H1 (cell line): ENCODE results near the gene ADAMTS13. TPM values are rescaled to one million over a fixed set of nuclear protein-coding genes. Genes with fewer than 3 reads are reported as not detected.
A peak's percentile ranks its signal among the peaks of the same experiment; 100 is the strongest.

Source experiments
- CTCF ChIA-PET: fragments of 300-600 bp; sonication (Branson Sonifier 250); formaldehyde crosslinking; loops from one replicate; lab custom pipeline; 2021; ENCODE audit not compliant: partially characterized antibody; lab: Charles Lee
- POLR2A ChIA-PET: fragments of 300-600 bp; sonication (Branson Sonifier 250); formaldehyde crosslinking; loops from one replicate; lab custom pipeline; 2021; ENCODE audit warnings: inconsistent platforms; ENCODE audit not compliant: partially characterized antibody; lab: Charles Lee
- DNase-seq, 2 experiments: peaks; one replicate each; pipeline versions ENCODE4 v3.0.0 to v3.0.0-alpha.2; 2010 to 2022; ENCODE audit warnings: low spot score in 2 of 2, low read depth in 1 of 2, mixed read lengths in 1 of 2
- FAIRE-seq: peaks from 2 replicates; lab custom pipeline; 2011; peaks lifted over from hg19 to GRCh38; lab: Jason Lieb, UNC
- H2AFZ ChIP-seq: 2 replicates; pipeline ENCODE4 v1.8.1; 2012; ENCODE audit warnings: low read length, inconsistent platforms
- H2AK5ac ChIP-seq: 2 replicates; pipeline ENCODE4 v1.6.1; 2013; ENCODE audit warnings: low read depth, low read length
- H2BK120ac ChIP-seq: replicated peaks from 2 replicates; pipeline ENCODE3; 2013; ENCODE audit warnings: low read depth, low read length, inconsistent platforms
- H2BK12ac ChIP-seq: 2 replicates; pipeline ENCODE4 v1.6.1; 2013; ENCODE audit warnings: low read depth, low read length
- H2BK15ac ChIP-seq: 2 replicates; pipeline ENCODE4 v1.6.1; 2013; ENCODE audit warnings: low read length
- H2BK20ac ChIP-seq: 2 replicates; pipeline ENCODE4 v1.6.1; 2013; ENCODE audit warnings: low read length
- H2BK5ac ChIP-seq: 2 replicates; pipeline ENCODE4 v1.6.1; 2013; ENCODE audit warnings: low read depth, low read length
- H3K14ac ChIP-seq: 2 replicates; pipeline ENCODE4 v1.6.1; 2013; ENCODE audit warnings: inconsistent platforms; ENCODE audit not compliant: insufficient read length
- H3K18ac ChIP-seq: 2 replicates; pipeline ENCODE4 v1.6.1; 2013; ENCODE audit warnings: low read length; ENCODE audit errors: extremely low read depth
- H3K23ac ChIP-seq: 2 replicates; pipeline ENCODE4 v1.6.1; 2013; ENCODE audit warnings: inconsistent platforms; ENCODE audit not compliant: insufficient read length
- H3K23me2 ChIP-seq: 2 replicates; pipeline ENCODE4 v1.6.1; 2013; ENCODE audit warnings: low read depth, low read length
- H3K27ac ChIP-seq: 2 replicates; pipeline ENCODE4 v1.6.1; 2011; ENCODE audit warnings: low read depth, low read length, inconsistent platforms
- H3K27me3 ChIP-seq, 4 experiments: replicated peaks in 1 of 4; 1 replicate in 1 of 4; 2 replicates in 3 of 4; pipeline versions ENCODE4 v1.6.1 to v1.8.1; 2011 to 2013; ENCODE audit warnings: low read length in 3 of 4, mild to moderate bottlenecking in 3 of 4, inconsistent platforms in 2 of 4, mixed read lengths in 2 of 4, moderate library complexity in 1 of 4; ENCODE audit not compliant: control insufficient read depth in 3 of 4, insufficient read depth in 3 of 4; ENCODE audit errors: extremely low read depth in 1 of 4
- H3K36me3 ChIP-seq, 4 experiments: 2 replicates each; pipeline versions ENCODE4 v1.6.1 to v1.8.1; 2011 to 2013; ENCODE audit warnings: mild to moderate bottlenecking in 4 of 4, low read length in 3 of 4, moderate library complexity in 2 of 4, control low read depth in 1 of 4, inconsistent platforms in 1 of 4; ENCODE audit not compliant: insufficient read depth in 4 of 4, control insufficient read depth in 2 of 4
- H3K4ac ChIP-seq: replicated peaks from 2 replicates; pipeline ENCODE3; 2013; ENCODE audit warnings: low read length, low read depth, mixed read lengths, inconsistent platforms; ENCODE audit not compliant: insufficient read length
- H3K4me1 ChIP-seq, 4 experiments: replicated peaks in 1 of 4; 1 replicate in 1 of 4; 2 replicates in 3 of 4; pipeline versions ENCODE4 v1.6.1 to v1.8.1; 2011 to 2013; ENCODE audit warnings: low read length in 3 of 4, inconsistent platforms in 2 of 4, mixed read lengths in 1 of 4; ENCODE audit not compliant: insufficient read depth in 4 of 4, control insufficient read depth in 3 of 4
- H3K4me2 ChIP-seq, 2 experiments: 2 replicates each; pipeline versions ENCODE4 v1.6.1 to v1.8.1; 2011 to 2013; ENCODE audit warnings: low read depth in 2 of 2, low read length in 2 of 2, control low read depth in 1 of 2, inconsistent platforms in 1 of 2, mild to moderate bottlenecking in 1 of 2; ENCODE audit not compliant: insufficient read depth in 1 of 2
- H3K4me3 ChIP-seq, 4 experiments: fragments of 200-600, 300-600 bp in 1 of 4; sonication (generic), shearing (Covaris generic), sonication (Bioruptor Twin) in 1 of 4; 2 replicates each; pipeline versions ENCODE4 v1.5.1 to v1.8.1; 2011 to 2016; ENCODE audit warnings: low read length in 4 of 4, low read depth in 3 of 4, control low read depth in 2 of 4, inconsistent platforms in 2 of 4, mild to moderate bottlenecking in 2 of 4, mixed read lengths in 1 of 4, moderate library complexity in 1 of 4; ENCODE audit not compliant: insufficient read depth in 2 of 4; ENCODE audit errors: extremely low read depth in 1 of 4
- H3K56ac ChIP-seq: replicated peaks from 2 replicates; pipeline ENCODE3; 2013; ENCODE audit warnings: low read depth, mild to moderate bottlenecking, mixed read lengths, low read length, inconsistent platforms; ENCODE audit not compliant: insufficient read length
- H3K79me1 ChIP-seq: 2 replicates; pipeline ENCODE4 v1.6.1; 2013; ENCODE audit warnings: low read depth, low read length, control low read depth
- H3K79me2 ChIP-seq, 2 experiments: 2 replicates each; pipeline versions ENCODE4 v1.6.1 to v1.8.1; 2012 to 2013; ENCODE audit warnings: low read length in 2 of 2, mild to moderate bottlenecking in 2 of 2, inconsistent platforms in 1 of 2; ENCODE audit not compliant: insufficient read depth in 2 of 2, control insufficient read depth in 1 of 2
- H3K9ac ChIP-seq, 4 experiments: replicated peaks in 1 of 4; 1 replicate in 1 of 4; 2 replicates in 3 of 4; pipeline versions ENCODE4 v1.6.1 to v1.8.1; 2011 to 2013; ENCODE audit warnings: low read depth in 3 of 4, low read length in 3 of 4, control low read depth in 2 of 4, mild to moderate bottlenecking in 2 of 4, moderate library complexity in 2 of 4, inconsistent platforms in 1 of 4; ENCODE audit errors: extremely low read depth in 1 of 4
- H3K9me3 ChIP-seq, 2 experiments: 2 replicates each; pipeline versions ENCODE4 v1.6.1 to v1.8.1; 2012 to 2013; ENCODE audit warnings: mild to moderate bottlenecking in 2 of 2, moderate library complexity in 2 of 2, control low read depth in 1 of 2, inconsistent platforms in 1 of 2, low read depth in 1 of 2, low read length in 1 of 2, mixed read lengths in 1 of 2; ENCODE audit not compliant: insufficient read depth in 2 of 2
- H4K20me1 ChIP-seq, 2 experiments: replicated peaks in 1 of 2; 2 replicates each; pipeline versions ENCODE3 to v1.8.1; 2011 to 2013; ENCODE audit warnings: inconsistent platforms in 2 of 2, low read length in 2 of 2, mild to moderate bottlenecking in 1 of 2; ENCODE audit not compliant: insufficient read depth in 2 of 2, control insufficient read depth in 1 of 2
- H4K5ac ChIP-seq: 2 replicates; pipeline ENCODE4 v1.6.1; 2013; ENCODE audit warnings: low read length, low read depth, mixed read lengths, inconsistent platforms; ENCODE audit not compliant: insufficient read length
- H4K8ac ChIP-seq: 2 replicates; pipeline ENCODE4 v1.8.0; 2013; ENCODE audit warnings: mild to moderate bottlenecking, moderate library complexity, low read length, inconsistent platforms; ENCODE audit not compliant: insufficient read depth; ENCODE audit errors: extremely low read depth
- H4K91ac ChIP-seq: replicated peaks from 2 replicates; pipeline ENCODE3; 2013; ENCODE audit warnings: low read length, mixed read lengths, inconsistent platforms; ENCODE audit not compliant: insufficient read length
- ASH2L ChIP-seq: fragments of 200-600, 300-600 bp; sonication (generic); IDR thresholded peaks from one replicate; pipeline ENCODE4 v1.7.1; 2017; ENCODE audit warnings: low read length
- CTCF ChIP-seq, 3 experiments: IDR thresholded peaks; 1 replicate in 2 of 3; 2 replicates in 1 of 3; pipeline versions ENCODE4 v1.5.1 to v1.6.1; 2011; ENCODE audit warnings: low read length in 3 of 3, mild to moderate bottlenecking in 3 of 3, inconsistent platforms in 2 of 3, low read depth in 1 of 3, moderate library complexity in 1 of 3; ENCODE audit not compliant: insufficient read depth in 1 of 3; ENCODE audit errors: control extremely low read depth in 1 of 3
- KDM5A ChIP-seq: fragments of 200-600 bp; IDR thresholded peaks from 2 replicates; pipeline ENCODE4 v1.7.1; 2012; ENCODE audit warnings: mild to moderate bottlenecking, low read length, inconsistent platforms, mixed read lengths
- NRF1 ChIP-seq: IDR thresholded peaks from 2 replicates; pipeline ENCODE4 v1.6.1; 2011; ENCODE audit warnings: mild to moderate bottlenecking, low read depth, low read length, improper control_type of control experiment
- POLR2AphosphoS5 ChIP-seq: IDR thresholded peaks from 2 replicates; pipeline ENCODE4 v1.6.1; 2011; ENCODE audit warnings: low read depth, low read length
- SP4 ChIP-seq: IDR thresholded peaks from 2 replicates; pipeline ENCODE4 v1.6.1; 2012; ENCODE audit warnings: low read length, inconsistent platforms
- TBP ChIP-seq: IDR thresholded peaks from 2 replicates; pipeline ENCODE4 v1.6.1; 2011; ENCODE audit warnings: low read depth, low read length, improper control_type of control experiment
- WGBS, 2 experiments: shearing (Covaris generic) in 1 of 2; methylation state at CpG; one replicate each; pipeline versions ENCODE4 v1.1.6 to v1.1.7; 2013 to 2015; ENCODE audit warnings: low lambda C conversion rate in 2 of 2, mixed read lengths in 2 of 2, inconsistent platforms in 1 of 2, low coverage in 1 of 2, missing lambda C conversion rate in 1 of 2; ENCODE audit not compliant: insufficient replicate concordance in 2 of 2, insufficient coverage in 1 of 2, insufficient read length in 1 of 2; ENCODE audit errors: extremely low coverage in 1 of 2, missing lambda C conversion rate in 1 of 2; 5-methylcytosine and 5-hydroxymethylcytosine counted together
- polyA plus RNA-seq, 7 experiments: library from polyadenylated mRNA; depleted of rRNA in 3 of 7; stranded (reverse) in 5 of 7; unstranded in 2 of 7; fragments of >200 nt in 5 of 7; fragments of 200-250 nt in 2 of 7; gene quantifications; 1 replicate in 5 of 7; 2 replicates in 1 of 7; 4 replicates in 1 of 7; pipeline versions ENCODE4 v1.2.1 to v1.2.3, GENCODE V29; 2011 to 2013; ENCODE audit warnings: missing spikeins in 2 of 7, mixed read lengths in 2 of 7
- total RNA-seq: library from RNA; stranded (reverse); fragmentation: NEBNext Ultra II Directional; extraction: Animal tissue kit (Norgen Biotek cat#: 25700); gene quantifications from 2 replicates; pipeline ENCODE4 v1.2.1, GENCODE V29; 2021

ADAMTS13 gene
- total and polyA plus RNA-seq, 2 of the 8 experiments (the other 6 are each of a cell fraction or from before 2014, with no cell fraction given), result 4.4 to 5.8 TPM

GRCh38 chr9:133375724-133376654, 46.2 kb upstream of the ADAMTS13 start, which contains the start of the genes STKLD1 and SURF4:
Gene STKLD1 (plus strand): TSS chr9:133376366. CDS start chr9:133376474, 108 bp downstream.
Gene SURF4 (minus strand): TSS chr9:133376060. CDS start chr9:133375969, 91 bp downstream.
- peaks cover 14 to 44% of the 10 kb centered on the region in 2 experiments for H3K79me2 ChIP-seq
- peaks cover 6% of the 10 kb centered on the region; the same call in 1 of the 2 replicates for H3K79me1 ChIP-seq
- peak within 1 kb of the TSS; percentile 0 for H3K56ac ChIP-seq
- H3K4ac ChIP-seq, result peak within 1 kb of the TSS; percentile 96
- H3K36me3 ChIP-seq, result peaks cover 0 to 3% (median 2%) of the 10 kb centered on the region in 4 experiments; a peak in 3 of 8 replicates
- H2BK120ac ChIP-seq, result no peak within 1 kb of the TSS
- H3K4me1 ChIP-seq, result peaks cover 0 to 5% (median 0%) of the 10 kb centered on the region in 4 experiments; a peak in 1 of 7 replicates
- no peak within 1 kb of the TSS for H2BK15ac ChIP-seq
- peak within 1 kb of the TSS; percentile 57 for H4K5ac ChIP-seq
- H4K20me1 ChIP-seq, result peaks cover 11 to 26% of the 10 kb centered on the region in 2 experiments
- peaks cover 8% of the 10 kb centered on the region; the same call in 1 of the 2 replicates for H3K23me2 ChIP-seq
- peak within 1 kb of the TSS; percentile 65 to 92 (median 80) for H3K9ac ChIP-seq
- H4K91ac ChIP-seq, result peak within 1 kb of the TSS; percentile 74
- peak within 1 kb of the TSS; percentile 76 to 77 for H3K4me2 ChIP-seq
- peaks cover 0 to 11% (median 6%) of the 10 kb centered on the region in 4 experiments; a peak in 5 of 7 replicates for H3K27me3 ChIP-seq
- no peak within 1 kb of the TSS for H2BK20ac ChIP-seq
- no peak within 1 kb of the TSS for H2AK5ac ChIP-seq
- WGBS, 2 experiments, result 13% methylated on average over 28 of the region's 120 CpGs; no CpG with 5 or more reads in 1 of the 2 experiments
- H2BK12ac ChIP-seq, result no peak within 1 kb of the TSS
- peak within 1 kb of the TSS; percentile 68; the same call in 1 of the 2 replicates for H4K8ac ChIP-seq
- H3K4me3 ChIP-seq, result peak within 1 kb of the TSS; percentile 70 to 87 (median 74)
- H2BK5ac ChIP-seq, result no peak within 1 kb of the TSS; the same call in 1 of the 2 replicates
- peak within 1 kb of the TSS; percentile 38 for H3K18ac ChIP-seq
- peak within 1 kb of the TSS; percentile 64; the same call in 1 of the 2 replicates for H2AFZ ChIP-seq
- FAIRE-seq (no peak), DNase-seq (peak; percentile 81 to 99)
- no peak within 1 kb of the TSS for H3K23ac ChIP-seq
- H3K14ac ChIP-seq, result no peak within 1 kb of the TSS
- ChIA-PET CTCF (interaction anchor here (0.6 to 10.1 kb wide), 10 partner anchors 13 to 352 kb away, joined by 3 to 90 read pairs (median 5); partner anchors contain the start of genes CACFD1, SURF1 and SURF2), POLR2A (interaction anchor here (0.9 to 19.9 kb wide), 9 partner anchors 9 to 45 kb away, joined by 3 to 461 read pairs (median 5); partner anchors contain the start of genes MED22, RPL7A, SURF1 and SURF2)
- peaks cover 0 to 4% of the 10 kb centered on the region in 2 experiments; a peak in 2 of 4 replicates for H3K9me3 ChIP-seq
- peak within 1 kb of the TSS; percentile 80 for H3K27ac ChIP-seq
- TF ChIP-seq KDM5A (no peak), TBP (peak; percentile 62; the same call in 1 of the 2 replicates), SP4 (0 out of 2 replicates have a peak, but pooled peaks have one; percentile 41), ASH2L (no peak), CTCF (IDR thresholded peaks at IDR 0.05; ENCODE audit: control extremely low read depth in 1 of 3, insufficient read depth in 1 of 3, low read depth in 1 of 3, low read length in 3 of 3) (no peak), NRF1 (no peak), POLR2AphosphoS5 (peak; percentile 29; the same call in 1 of the 2 replicates)
